ENCODE data around the gene CRY2. TPM values are rescaled to one million over a fixed set of nuclear protein-coding genes. Genes with fewer than 3 reads are reported as not detected.

CRY2 gene
- total RNA-seq, 1 experiment from 2014 or later = 6.5 TPM

GRCh38 chr11:45857961-45858474 is 10.7 kb downstream of the CRY2 start:
- Histone ChIP-seq H3K36me3 (peaks cover 16% of the 10 kb centered on the region), H3K27me3 (no peaks in the 10 kb centered on the region), H3K9me3 (no peaks in the 10 kb centered on the region), H3K4me3 (no peak overlapping the region)
- DNase-seq = peak; percentile 64

- DNase-seq = no peak
- no peaks in the 10 kb centered on the region for H3K27me3 ChIP-seq
- no peaks in the 10 kb centered on the region for H3K9me3 ChIP-seq
- H3K4me3 ChIP-seq = no peak overlapping the region
- H3K36me3 ChIP-seq = peaks cover 18% of the 10 kb centered on the region
Measured at GRCh38 chr11:45858751-45859398, 11.6 kb downstream of the CRY2 start.

- H3K27me3 ChIP-seq = no peaks in the 10 kb centered on the region
- DNase-seq = peak; percentile 98
- H3K4me3 ChIP-seq = no peak overlapping the region
- H3K9me3 ChIP-seq = no peaks in the 10 kb centered on the region
- peaks cover 18% of the 10 kb centered on the region for H3K36me3 ChIP-seq
Measured at GRCh38 chr11:45859661-45860140, 12.4 kb downstream of the CRY2 start.

- Histone ChIP-seq H3K4me3 (no peak overlapping the region), H3K27me3 (no peaks in the 10 kb centered on the region), H3K36me3 (peaks cover 18% of the 10 kb centered on the region), H3K9me3 (no peaks in the 10 kb centered on the region)
- no peak for DNase-seq
Measured at GRCh38 chr11:45860348-45860747, 13.1 kb downstream of the CRY2 start.

GRCh38 chr11:45860764-45861510 is 13.7 kb downstream of the CRY2 start:
- Histone ChIP-seq H3K4me3 (no peak overlapping the region), H3K36me3 (peaks cover 18% of the 10 kb centered on the region), H3K9me3 (no peaks in the 10 kb centered on the region), H3K27me3 (no peaks in the 10 kb centered on the region)
- no peak for DNase-seq

GRCh38 chr11:45864041-45864440 is 16.8 kb downstream of the CRY2 start:
- Histone ChIP-seq H3K9me3 (no peaks in the 10 kb centered on the region), H3K4me3 (no peak overlapping the region), H3K27me3 (no peaks in the 10 kb centered on the region), H3K36me3 (peaks cover 14% of the 10 kb centered on the region)
- no peak for DNase-seq

- DNase-seq = no peak
- no peak overlapping the region for H3K4me3 ChIP-seq
- H3K27me3 ChIP-seq = no peaks in the 10 kb centered on the region
- no peaks in the 10 kb centered on the region for H3K9me3 ChIP-seq
- H3K36me3 ChIP-seq = no peaks in the 10 kb centered on the region; the same call in 1 of the 2 replicates
Measured at GRCh38 chr11:45869551-45869950, 22.3 kb downstream of the CRY2 start.

- Histone ChIP-seq H3K27me3 (no peaks in the 10 kb centered on the region), H3K9me3 (no peaks in the 10 kb centered on the region), H3K4me3 (no peak overlapping the region), H3K36me3 (no peaks in the 10 kb centered on the region; the same call in 1 of the 2 replicates)
- DNase-seq = no peak
Measured at GRCh38 chr11:45870706-45871105, 23.4 kb downstream of the CRY2 start.

GRCh38 chr11:45871638-45872037 is 24.4 kb downstream of the CRY2 start:
- H3K27me3 ChIP-seq = no peaks in the 10 kb centered on the region
- H3K4me3 ChIP-seq = no peak overlapping the region
- H3K9me3 ChIP-seq = no peaks in the 10 kb centered on the region
- DNase-seq = no peak
- no peaks in the 10 kb centered on the region; the same call in 1 of the 2 replicates for H3K36me3 ChIP-seq

- Histone ChIP-seq H3K27me3 (no peaks in the 10 kb centered on the region), H3K36me3 (no peaks in the 10 kb centered on the region; the same call in 1 of the 2 replicates), H3K4me3 (no peak overlapping the region), H3K9me3 (no peaks in the 10 kb centered on the region)
- peak; percentile 38 for DNase-seq
Measured at GRCh38 chr11:45872651-45873356, 25.5 kb downstream of the CRY2 start.

GRCh38 chr11:45876401-45876800 is 29.1 kb downstream of the CRY2 start:
- H3K36me3 ChIP-seq = no peaks in the 10 kb centered on the region; the same call in 1 of the 2 replicates
- DNase-seq = no peak
- H3K9me3 ChIP-seq = no peaks in the 10 kb centered on the region
- H3K4me3 ChIP-seq = no peak overlapping the region
- H3K27me3 ChIP-seq = no peaks in the 10 kb centered on the region

- Histone ChIP-seq H3K9me3 (no peaks in the 10 kb centered on the region), H3K27me3 (no peaks in the 10 kb centered on the region), H3K36me3 (no peaks in the 10 kb centered on the region; the same call in 1 of the 2 replicates), H3K4me3 (no peak overlapping the region)
- DNase-seq = no peak
Measured at GRCh38 chr11:45877221-45877620, 29.9 kb downstream of the CRY2 start.

- Histone ChIP-seq H3K27me3 (no peaks in the 10 kb centered on the region), H3K9me3 (no peaks in the 10 kb centered on the region), H3K4me3 (no peak overlapping the region), H3K36me3 (no peaks in the 10 kb centered on the region)
- DNase-seq = no peak
Measured at GRCh38 chr11:45877845-45878244, 30.6 kb downstream of the CRY2 start.

- no peaks in the 10 kb centered on the region for H3K36me3 ChIP-seq
- DNase-seq = no peak
- no peaks in the 10 kb centered on the region for H3K27me3 ChIP-seq
- no peaks in the 10 kb centered on the region for H3K9me3 ChIP-seq
- no peak overlapping the region for H3K4me3 ChIP-seq
Measured at GRCh38 chr11:45879803-45880686, 32.8 kb downstream of the CRY2 start.

- no peaks in the 10 kb centered on the region for H3K27me3 ChIP-seq
- DNase-seq = no peak
- H3K36me3 ChIP-seq = no peaks in the 10 kb centered on the region
- no peak overlapping the region for H3K4me3 ChIP-seq
- no peaks in the 10 kb centered on the region for H3K9me3 ChIP-seq
Measured at GRCh38 chr11:45880772-45881570, 33.7 kb downstream of the CRY2 start.

All from MG63 (cell line).